DOHH2 (cell line): ENCODE measurements around the gene BCL2L13.

Source experiments
- H3F3A ChIP-seq: fragments of 200-600 bp; sonication (generic), shearing (Covaris generic); 2 replicates; pipeline ENCODE4 v1.6.0; 2016; ENCODE audit warnings: antibody characterized with exemption, mild to moderate bottlenecking; ENCODE audit not compliant: control insufficient read depth, insufficient read depth
- H3K27ac ChIP-seq: fragments of 200-600 bp; sonication (generic); 2 replicates; pipeline ENCODE4 v1.5.1; 2014; ENCODE audit warnings: low read depth, mild to moderate bottlenecking, low read length, moderate library complexity
- H3K27me3 ChIP-seq: fragments of 200-600 bp; sonication (generic); 2 replicates; pipeline ENCODE4 v1.6.1; 2014; ENCODE audit warnings: mild to moderate bottlenecking, low read length, mixed read lengths; ENCODE audit not compliant: control insufficient read depth
- H3K36me3 ChIP-seq: fragments of 200-600 bp; sonication (generic); 2 replicates; pipeline ENCODE4 v1.6.1; 2014; ENCODE audit warnings: mild to moderate bottlenecking, low read length, moderate library complexity, mixed read lengths; ENCODE audit not compliant: control insufficient read depth
- H3K4me1 ChIP-seq: fragments of 200-600 bp; sonication (generic); 2 replicates; pipeline ENCODE4 v1.6.1; 2014; ENCODE audit warnings: mild to moderate bottlenecking, low read length, mixed read lengths; ENCODE audit not compliant: control insufficient read depth
- H3K4me2 ChIP-seq: fragments of 200-600 bp; sonication (generic); 2 replicates; pipeline ENCODE4 v1.6.0; 2014; ENCODE audit warnings: mild to moderate bottlenecking, low read length, moderate library complexity
- H3K4me3 ChIP-seq: fragments of 200-600 bp; sonication (generic); 2 replicates; pipeline ENCODE4 v1.5.1; 2014; ENCODE audit warnings: mild to moderate bottlenecking, low read length, mixed read lengths
- H3K79me2 ChIP-seq: fragments of 200-600 bp; sonication (generic); 2 replicates; pipeline ENCODE4 v1.6.1; 2014; ENCODE audit warnings: mild to moderate bottlenecking, low read length, mixed read lengths; ENCODE audit not compliant: control insufficient read depth
- H3K9me2 ChIP-seq: fragments of 200-600 bp; sonication (generic); replicated peaks from 2 replicates; pipeline ENCODE4 v1.6.1; 2014; ENCODE audit warnings: mild to moderate bottlenecking, low read length, mixed read lengths; ENCODE audit not compliant: control insufficient read depth
- H3K9me3 ChIP-seq: fragments of 200-600 bp; sonication (generic); 2 replicates; pipeline ENCODE4 v1.6.1; 2014; ENCODE audit warnings: antibody characterized with exemption, low read length, mixed read lengths; ENCODE audit not compliant: control insufficient read depth, insufficient read depth
- H4K20me1 ChIP-seq: fragments of 200-600 bp; sonication (generic); 2 replicates; pipeline ENCODE4 v1.6.0; 2014; ENCODE audit warnings: low read depth, mild to moderate bottlenecking, antibody characterized with exemption, low read length, moderate library complexity; ENCODE audit not compliant: control insufficient read depth, insufficient read depth
- EZH2phosphoT487 ChIP-seq: fragments of 200-600 bp; sonication (generic); IDR thresholded peaks from 2 replicates; pipeline ENCODE4 v1.6.1; 2017; ENCODE audit warnings: borderline replicate concordance, mild to moderate bottlenecking, antibody characterized with exemption, low read length, moderate library complexity, mixed read lengths
- TF ChIP-seq, protein P1 (sequence below): fragments of 200-600 bp; sonication (generic); IDR thresholded peaks from one replicate; pipeline ENCODE4 v1.5.1; 2014; ENCODE audit warnings: antibody characterized with exemption, mild to moderate bottlenecking, low read depth, low read length; ENCODE audit not compliant: poor library complexity, severe bottlenecking

BCL2L13 gene

DNA sequence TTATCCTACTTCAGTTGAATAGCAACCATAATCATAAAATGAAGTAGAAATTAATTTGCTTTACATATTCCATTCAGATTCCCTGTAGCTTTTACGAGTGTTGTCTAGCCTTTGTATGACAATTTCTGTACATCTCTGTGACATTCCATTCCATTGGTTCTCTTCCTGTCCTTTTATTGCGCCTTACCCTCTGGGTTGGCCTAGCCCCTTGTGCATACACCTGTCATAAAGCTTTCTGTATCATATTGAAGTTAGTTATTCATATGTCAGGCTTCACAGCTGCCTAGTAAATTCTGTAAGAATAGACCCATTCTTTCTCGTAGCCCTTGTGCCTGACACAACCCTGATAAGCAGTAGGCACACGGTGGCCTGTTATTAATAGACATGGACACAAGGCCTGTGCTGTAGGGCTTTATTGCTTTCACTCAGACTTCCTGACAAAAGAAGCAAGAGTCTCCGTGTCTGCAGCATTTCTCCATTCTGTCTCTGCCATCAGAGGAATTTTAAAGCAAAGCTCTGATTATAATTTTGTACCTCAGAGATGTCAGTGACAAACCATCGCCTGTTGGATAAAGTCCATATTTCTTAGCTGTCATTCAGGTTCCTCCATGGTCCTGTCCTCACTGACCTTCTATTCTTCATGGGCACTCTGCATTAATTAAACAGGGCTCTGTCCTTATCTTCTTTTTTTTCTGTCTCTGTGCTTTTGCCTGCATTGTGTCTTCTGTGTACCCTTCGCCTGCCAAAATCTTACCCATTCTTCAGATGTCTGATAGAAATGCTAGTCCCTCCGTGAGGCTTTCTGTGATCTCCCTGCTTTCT, 86.3 kb downstream of the BCL2L13 start:
- H3K9me3 ChIP-seq = no peaks in the 10 kb centered on the region
- no peaks in the 10 kb centered on the region for H3K9me2 ChIP-seq
- no peaks in the 10 kb centered on the region for H3F3A ChIP-seq
- no peak overlapping the region for H3K4me3 ChIP-seq
- no peak overlapping the region for H3K4me2 ChIP-seq
- no peaks in the 10 kb centered on the region for H4K20me1 ChIP-seq
- TF ChIP-seq EZH2phosphoT487 = no peak
- TF ChIP-seq, protein P1, sequence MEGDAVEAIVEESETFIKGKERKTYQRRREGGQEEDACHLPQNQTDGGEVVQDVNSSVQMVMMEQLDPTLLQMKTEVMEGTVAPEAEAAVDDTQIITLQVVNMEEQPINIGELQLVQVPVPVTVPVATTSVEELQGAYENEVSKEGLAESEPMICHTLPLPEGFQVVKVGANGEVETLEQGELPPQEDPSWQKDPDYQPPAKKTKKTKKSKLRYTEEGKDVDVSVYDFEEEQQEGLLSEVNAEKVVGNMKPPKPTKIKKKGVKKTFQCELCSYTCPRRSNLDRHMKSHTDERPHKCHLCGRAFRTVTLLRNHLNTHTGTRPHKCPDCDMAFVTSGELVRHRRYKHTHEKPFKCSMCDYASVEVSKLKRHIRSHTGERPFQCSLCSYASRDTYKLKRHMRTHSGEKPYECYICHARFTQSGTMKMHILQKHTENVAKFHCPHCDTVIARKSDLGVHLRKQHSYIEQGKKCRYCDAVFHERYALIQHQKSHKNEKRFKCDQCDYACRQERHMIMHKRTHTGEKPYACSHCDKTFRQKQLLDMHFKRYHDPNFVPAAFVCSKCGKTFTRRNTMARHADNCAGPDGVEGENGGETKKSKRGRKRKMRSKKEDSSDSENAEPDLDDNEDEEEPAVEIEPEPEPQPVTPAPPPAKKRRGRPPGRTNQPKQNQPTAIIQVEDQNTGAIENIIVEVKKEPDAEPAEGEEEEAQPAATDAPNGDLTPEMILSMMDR = no peak
- peaks cover 13% of the 10 kb centered on the region for H3K4me1 ChIP-seq
- H3K79me2 ChIP-seq = no peaks in the 10 kb centered on the region
- H3K27ac ChIP-seq = no peak overlapping the region
- peaks cover 26% of the 10 kb centered on the region for H3K36me3 ChIP-seq
- no peaks in the 10 kb centered on the region for H3K27me3 ChIP-seq

DNA sequence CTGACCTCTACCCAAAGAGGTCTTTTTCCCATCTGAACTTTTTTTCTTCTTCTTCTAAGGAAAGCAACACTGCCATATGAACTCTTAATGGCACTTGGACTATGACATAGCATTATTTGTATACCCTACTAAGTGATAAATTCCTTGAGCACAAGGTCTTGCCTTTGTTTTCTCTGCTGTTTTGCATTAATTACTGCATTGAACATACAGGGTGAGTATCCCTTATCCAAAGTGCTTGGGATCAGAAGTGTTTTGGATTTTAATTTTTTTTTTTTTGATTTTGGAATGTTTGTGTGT, 86.9 kb downstream of the BCL2L13 start:
- no peaks in the 10 kb centered on the region for H3K9me2 ChIP-seq
- H3K36me3 ChIP-seq = peaks cover 31% of the 10 kb centered on the region
- H3F3A ChIP-seq = no peaks in the 10 kb centered on the region
- no peaks in the 10 kb centered on the region for H3K9me3 ChIP-seq
- H3K27me3 ChIP-seq = no peaks in the 10 kb centered on the region
- H3K4me2 ChIP-seq = no peak overlapping the region
- H3K79me2 ChIP-seq = no peaks in the 10 kb centered on the region
- H4K20me1 ChIP-seq = no peaks in the 10 kb centered on the region
- no peak for TF ChIP-seq EZH2phosphoT487
- TF ChIP-seq, protein P1 = no peak
- H3K4me3 ChIP-seq = no peak overlapping the region
- H3K27ac ChIP-seq = no peak overlapping the region
- peaks cover 13% of the 10 kb centered on the region for H3K4me1 ChIP-seq

DNA sequence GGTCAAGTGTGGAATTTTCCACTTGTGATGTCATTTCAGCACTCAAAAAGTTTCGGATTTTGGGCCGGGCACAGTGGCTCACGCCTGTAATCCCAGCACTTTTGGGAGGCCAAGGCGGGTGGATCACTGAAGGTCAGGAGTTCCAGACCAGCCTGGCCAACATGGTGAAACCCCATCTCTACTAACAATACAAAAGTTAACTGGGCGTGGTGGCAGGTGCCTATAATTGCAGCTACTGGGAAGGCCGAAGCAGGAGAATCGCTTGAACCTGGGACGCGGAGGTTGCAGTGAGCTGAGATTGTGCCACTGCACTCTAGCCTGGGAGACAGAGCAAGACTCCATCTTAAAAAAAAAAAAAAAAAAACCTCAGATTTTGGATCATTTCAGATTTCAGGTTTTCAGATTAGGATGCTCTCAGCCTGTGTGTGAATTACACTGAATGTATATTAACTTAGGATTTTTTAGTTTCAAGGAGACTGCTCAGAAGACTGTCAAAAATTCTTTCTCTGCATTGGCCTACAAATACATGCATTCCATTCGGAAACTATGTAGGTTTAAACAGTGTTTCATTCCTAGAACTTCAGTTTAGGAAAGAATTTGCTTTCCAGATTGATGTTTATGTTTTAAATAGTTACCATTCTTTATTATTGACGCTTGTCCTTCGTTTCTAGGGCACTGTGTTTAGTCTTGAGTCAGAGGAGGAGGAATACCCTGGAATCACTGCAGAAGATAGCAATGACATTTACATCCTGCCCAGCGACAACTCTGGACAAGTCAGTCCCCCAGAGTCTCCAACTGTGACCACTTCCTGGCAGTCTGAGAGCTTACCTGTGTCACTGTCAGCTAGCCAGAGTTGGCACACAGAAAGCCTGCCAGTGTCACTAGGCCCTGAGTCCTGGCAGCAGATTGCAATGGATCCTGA, 87.7 kb downstream of the BCL2L13 start:
- TF ChIP-seq, protein P1 = no peak
- TF ChIP-seq EZH2phosphoT487 = no peak
- H3K9me2 ChIP-seq = no peaks in the 10 kb centered on the region
- no peak overlapping the region for H3K4me3 ChIP-seq
- H3K9me3 ChIP-seq = no peaks in the 10 kb centered on the region
- peaks cover 32% of the 10 kb centered on the region for H3K36me3 ChIP-seq
- H3K79me2 ChIP-seq = no peaks in the 10 kb centered on the region
- no peaks in the 10 kb centered on the region for H3F3A ChIP-seq
- H3K4me1 ChIP-seq = peaks cover 13% of the 10 kb centered on the region
- no peak overlapping the region for H3K4me2 ChIP-seq
- no peaks in the 10 kb centered on the region for H4K20me1 ChIP-seq
- no peaks in the 10 kb centered on the region for H3K27me3 ChIP-seq
- no peak overlapping the region for H3K27ac ChIP-seq
